IMR-90 (cell line): ENCODE results near the gene CDON. TPM values are rescaled to one million over a fixed set of nuclear protein-coding genes. Genes with fewer than 3 reads are reported as not detected.

Experiments
- ATAC-seq: fragments of 200-7000 bp; cut with Tn5 transposase; 2 replicates; pipeline ENCODE4 v1.9.1; 2020; ENCODE audit warnings: low read depth, mild to moderate bottlenecking, moderate library complexity
- BruUV-seq: library from RNA; stranded (reverse); fragments of 400-500 nt; replicated peaks from 2 replicates; lab custom pipeline; 2021; lab: Mats Ljungman, UMichigan
- CTCF ChIA-PET: fragments of 300-600 bp; formaldehyde crosslinking; extraction: SDS; loops from one replicate; lab custom pipeline; 2021; ENCODE audit warnings: antibody characterized with exemption; lab: Yijun Ruan, JAX
- POLR2A ChIA-PET: fragments of 300-600 bp; sonication (Branson Sonifier 250); formaldehyde crosslinking; loops from one replicate; lab custom pipeline; 2022; ENCODE audit warnings: antibody characterized with exemption; ENCODE audit not compliant: unreplicated experiment; lab: Charles Lee
- DNase-seq: peaks from one replicate; pipeline ENCODE4 v3.0.0; 2013
- H2AFZ ChIP-seq: replicated peaks from 2 replicates; pipeline ENCODE3; 2013; ENCODE audit warnings: low read length, mild to moderate bottlenecking; ENCODE audit not compliant: poor library complexity
- H2AK5ac ChIP-seq: 2 replicates; pipeline ENCODE4 v1.6.1; 2013; ENCODE audit warnings: low read depth, low read length, inconsistent platforms
- H2AK9ac ChIP-seq: replicated peaks from 2 replicates; pipeline ENCODE3; 2013; ENCODE audit warnings: mild to moderate bottlenecking, low read depth, low read length, moderate library complexity; ENCODE audit not compliant: poor library complexity
- H2BK120ac ChIP-seq: 2 replicates; pipeline ENCODE4 v1.6.1; 2013; ENCODE audit warnings: low read depth, low read length, inconsistent platforms
- H2BK15ac ChIP-seq: 3 replicates; pipeline ENCODE4 v1.6.1; 2013; ENCODE audit warnings: low read depth, low read length, inconsistent platforms
- H2BK20ac ChIP-seq: 2 replicates; pipeline ENCODE4 v1.6.1; 2013; ENCODE audit warnings: low read depth, mild to moderate bottlenecking, inconsistent platforms, low read length, moderate library complexity
- H2BK5ac ChIP-seq: 2 replicates; pipeline ENCODE4 v1.6.1; 2013; ENCODE audit warnings: mild to moderate bottlenecking, low read depth, low read length, inconsistent platforms; ENCODE audit not compliant: poor library complexity, severe bottlenecking
- H3K14ac ChIP-seq: replicated peaks from 2 replicates; pipeline ENCODE4 v1.6.1; 2013; ENCODE audit warnings: low read depth, low read length, inconsistent platforms
- H3K18ac ChIP-seq: 2 replicates; pipeline ENCODE4 v1.6.1; 2013; ENCODE audit warnings: low read depth, low read length, control low read depth
- H3K23ac ChIP-seq: 2 replicates; pipeline ENCODE4 v1.6.1; 2013; ENCODE audit warnings: low read depth, low read length, inconsistent platforms
- H3K27ac ChIP-seq: 2 replicates; pipeline ENCODE4 v1.5.1; 2013; ENCODE audit warnings: mild to moderate bottlenecking, control low read depth, low read length; ENCODE audit not compliant: insufficient read depth
- H3K27me3 ChIP-seq: 2 replicates; pipeline ENCODE4 v1.6.1; 2013; ENCODE audit warnings: low read length; ENCODE audit not compliant: control insufficient read depth, insufficient read depth
- H3K36me3 ChIP-seq: 2 replicates; pipeline ENCODE4 v1.6.1; 2013; ENCODE audit warnings: low read length, mixed read lengths; ENCODE audit not compliant: control insufficient read depth, insufficient read depth
- H3K4ac ChIP-seq: 2 replicates; pipeline ENCODE4 v1.6.1; 2013; ENCODE audit warnings: low read depth, low read length, inconsistent platforms
- H3K4me1 ChIP-seq: 2 replicates; pipeline ENCODE4 v1.6.1; 2013; ENCODE audit warnings: low read length, mixed read lengths; ENCODE audit not compliant: control insufficient read depth, insufficient read depth
- H3K4me2 ChIP-seq: 2 replicates; pipeline ENCODE4 v1.6.1; 2013; ENCODE audit warnings: low read depth, mild to moderate bottlenecking, control low read depth, low read length, moderate library complexity
- H3K4me3 ChIP-seq: 2 replicates; pipeline ENCODE4 v1.5.1; 2013; ENCODE audit warnings: low read depth, mild to moderate bottlenecking, control low read depth, low read length, moderate library complexity; ENCODE audit not compliant: insufficient read depth
- H3K56ac ChIP-seq: 2 replicates; pipeline ENCODE4 v1.6.1; 2013; ENCODE audit warnings: low read length, inconsistent platforms; ENCODE audit not compliant: insufficient read depth; ENCODE audit errors: extremely low read depth
- H3K79me1 ChIP-seq, 2 experiments: 2 replicates each; pipeline ENCODE4 v1.6.1; 2013; ENCODE audit warnings: low read length in 2 of 2, inconsistent platforms in 1 of 2, low read depth in 1 of 2
- H3K9ac ChIP-seq: 2 replicates; pipeline ENCODE4 v1.6.1; 2013; ENCODE audit warnings: low read depth, low read length, control low read depth
- H3K9me1 ChIP-seq: 2 replicates; pipeline ENCODE4 v1.6.1; 2013; ENCODE audit warnings: low read length, inconsistent platforms; ENCODE audit not compliant: insufficient read depth
- H3K9me3 ChIP-seq: 2 replicates; pipeline ENCODE4 v1.6.1; 2013; ENCODE audit warnings: low read length; ENCODE audit not compliant: control insufficient read depth, insufficient read depth
- H4K20me1 ChIP-seq: 2 replicates; pipeline ENCODE4 v1.6.1; 2013; ENCODE audit warnings: low read length, inconsistent platforms; ENCODE audit not compliant: insufficient read depth
- H4K5ac ChIP-seq: 2 replicates; pipeline ENCODE4 v1.6.1; 2013; ENCODE audit warnings: mild to moderate bottlenecking, low read depth, low read length, control low read depth
- H4K8ac ChIP-seq, 2 experiments: 2 replicates each; pipeline ENCODE4 v1.6.1; 2013; ENCODE audit warnings: low read depth in 2 of 2, low read length in 2 of 2, control low read depth in 1 of 2, inconsistent platforms in 1 of 2
- H4K91ac ChIP-seq: 2 replicates; pipeline ENCODE4 v1.6.1; 2013; ENCODE audit warnings: low read depth, low read length, inconsistent platforms; ENCODE audit not compliant: insufficient read depth
- CEBPB ChIP-seq: IDR thresholded peaks from 2 replicates; pipeline ENCODE4 v1.6.1; 2012; ENCODE audit warnings: low read depth, low read length, improper control_type of control experiment
- CTCF ChIP-seq: conservative IDR thresholded peaks from 2 replicates; pipeline ENCODE4 v1.5.1; 2012; ENCODE audit warnings: mild to moderate bottlenecking, low read depth, low read length, improper control_type of control experiment
- ELK1 ChIP-seq: fragments of 150-350 bp; IDR thresholded peaks from 2 replicates; pipeline ENCODE4 v1.6.1; 2016; ENCODE audit warnings: low read depth, mild to moderate bottlenecking, low read length, moderate library complexity, borderline replicate concordance
- MAFK ChIP-seq: IDR thresholded peaks from 2 replicates; pipeline ENCODE4 v1.6.1; 2012; ENCODE audit warnings: low read depth, low read length, improper control_type of control experiment
- NFE2L2 ChIP-seq: fragments of 150-350 bp; IDR thresholded peaks from 2 replicates; pipeline ENCODE4 v1.6.1; 2016; ENCODE audit warnings: low read depth, mild to moderate bottlenecking, low read length
- POLR2A ChIP-seq: IDR thresholded peaks from 2 replicates; pipeline ENCODE4 v1.6.1; 2012; ENCODE audit warnings: mild to moderate bottlenecking, low read depth, low read length
- USF2 ChIP-seq: fragments of 150-350 bp; IDR thresholded peaks from 2 replicates; pipeline ENCODE4 v1.6.1; 2017; ENCODE audit warnings: mild to moderate bottlenecking, antibody characterized with exemption, low read length, low read depth
- WGBS, 2 experiments: methylation state at CpG; one replicate each; pipeline versions ENCODE4 v1.1.5 to v1.1.7; 2013; ENCODE audit warnings: missing lambda C conversion rate in 2 of 2; ENCODE audit not compliant: insufficient read length in 1 of 2; ENCODE audit errors: extremely low coverage in 2 of 2; 5-methylcytosine and 5-hydroxymethylcytosine counted together
- dilution Hi-C: fragments of 300-500 bp; cut with HindIII; formaldehyde crosslinking; loops from one replicate; pipeline ENCODE4 v1.14.3; 2018; ENCODE audit warnings: low sequenced_read_pairs; ENCODE audit not compliant: unreplicated experiment
- in situ Hi-C: fragments of 300-500 bp; cut with MboI; formaldehyde crosslinking; loops from 3 replicates; pipeline ENCODE4 v1.14.3; 2019; ENCODE audit warnings: low sequenced_read_pairs, inconsistent platforms, mixed read lengths
- intact Hi-C: fragments of 100-400 bp; cut with micrococcal nuclease; formaldehyde crosslinking; loops from 2 replicates; pipeline ENCODE4 v1.10.0; 2022
- polyA plus RNA-seq, 3 experiments: library from polyadenylated mRNA; depleted of rRNA; stranded (reverse); fragments of >200 nt; gene quantifications; 2 replicates each; pipeline ENCODE4 v1.2.3, GENCODE V29; 2012; ENCODE audit warnings: low replicate concordance in 1 of 3
- total RNA-seq: library from RNA; depleted of rRNA; stranded (reverse); fragments of >200 nt; gene quantifications from 2 replicates; pipeline ENCODE4 v1.2.3, GENCODE V29; 2012

Gene CDON
- total and polyA plus RNA-seq, 2 of the 4 experiments (the other 2 are of a cell fraction), result 1.2 to 3.8 TPM

GRCh38 chr11:125998267-125998666, 64.4 kb downstream of the CDON start:
- ATAC-seq (no peak), DNase-seq (no peak)
- TF ChIP-seq POLR2A (no peak), ELK1 (no peak), CEBPB (no peak), CTCF (no peak), NFE2L2 (no peak), MAFK (no peak), USF2 (no peak)
- H4K5ac ChIP-seq, result no peak overlapping the region
- H3K4me3 ChIP-seq, result no peak overlapping the region
- no peak overlapping the region for H3K4ac ChIP-seq
- dilution Hi-C loops, result no loop called here
- WGBS, 2 experiments, result 86% methylated on average over 1 of the region's 5 CpGs; no CpG with 5 or more reads in 1 of the 2 experiments
- H4K20me1 ChIP-seq, result no peaks in the 10 kb centered on the region
- no peak overlapping the region for H3K18ac ChIP-seq
- peak overlapping the region; percentile 33 for H2AFZ ChIP-seq
- no peak overlapping the region for H3K27ac ChIP-seq
- H2AK9ac ChIP-seq, result no peak overlapping the region
- H2BK20ac ChIP-seq, result no peak overlapping the region
- no peak overlapping the region for H3K56ac ChIP-seq
- H3K79me1 ChIP-seq, result no peaks in the 10 kb centered on the region
- no peaks in the 10 kb centered on the region for H3K9me3 ChIP-seq
- no peak overlapping the region for H3K14ac ChIP-seq
- in situ Hi-C loops, result no loop called here
- H3K4me1 ChIP-seq, result no peaks in the 10 kb centered on the region
- no TSS peak for BruUV-seq
- no peak overlapping the region for H3K23ac ChIP-seq
- H2BK5ac ChIP-seq, result no peak overlapping the region
- CTCF ChIA-PET, result no interaction called here
- no peak overlapping the region for H2BK120ac ChIP-seq
- no peak overlapping the region for H2AK5ac ChIP-seq
- intact Hi-C loops, result no loop called here
- no peak overlapping the region for H3K4me2 ChIP-seq
- H3K9me1 ChIP-seq, result no peaks in the 10 kb centered on the region
- POLR2A ChIA-PET, result no interaction called here
- H4K91ac ChIP-seq, result no peak overlapping the region
- H2BK15ac ChIP-seq, result no peak overlapping the region
- H4K8ac ChIP-seq, result no peak overlapping the region
- H3K27me3 ChIP-seq, result peaks cover 3% of the 10 kb centered on the region
- H3K36me3 ChIP-seq, result no peaks in the 10 kb centered on the region
- H3K9ac ChIP-seq, result no peak overlapping the region
